MCF 10A (cell line): Measurements from ENCODE around the gene PIP5KL1. TPM values are rescaled to one million over a fixed set of nuclear protein-coding genes. Genes with fewer than 3 reads are reported as not detected.

Experiments used
- BruUV-seq: library from RNA; stranded (reverse); fragments of 400-500 nt; replicated peaks from 2 replicates; lab custom pipeline; 2021; lab: Mats Ljungman, UMichigan
- CTCF ChIA-PET: fragments of 300-600 bp; sonication (Branson Sonifier 250); formaldehyde crosslinking; extraction: SDS; loops from one replicate; lab custom pipeline; 2021; ENCODE audit warnings: antibody characterized with exemption, inconsistent platforms; lab: Yijun Ruan, JAX
- POLR2A ChIA-PET: fragments of 300-600, 350-650 bp; sonication (Branson Sonifier 250); formaldehyde crosslinking; extraction: SDS; loops from one replicate; lab custom pipeline; 2020; ENCODE audit warnings: antibody characterized with exemption, inconsistent platforms; lab: Yijun Ruan, JAX
- DNase-seq: peaks from one replicate; pipeline ENCODE4 v3.0.0-alpha.2; 2018; ENCODE audit not compliant: unreplicated experiment
- H3K27ac Mint-ChIP-seq: one replicate; pipeline ENCODE4 v1.8.0; 2022; ENCODE audit warnings: mild to moderate bottlenecking, low read depth, mixed read lengths; ENCODE audit not compliant: unreplicated experiment
- H3K27me3 Mint-ChIP-seq: one replicate; pipeline ENCODE4 v1.8.0; 2022; ENCODE audit warnings: mixed read lengths; ENCODE audit not compliant: insufficient read depth, unreplicated experiment
- H3K36me3 Mint-ChIP-seq: one replicate; pipeline ENCODE4 v1.8.0; 2022; ENCODE audit warnings: mild to moderate bottlenecking, moderate library complexity, mixed read lengths; ENCODE audit not compliant: insufficient read depth, unreplicated experiment
- H3K4me1 Mint-ChIP-seq: one replicate; pipeline ENCODE4 v1.8.0; 2022; ENCODE audit warnings: mixed read lengths; ENCODE audit not compliant: insufficient read depth, unreplicated experiment
- H3K4me3 Mint-ChIP-seq: one replicate; pipeline ENCODE4 v1.8.0; 2022; ENCODE audit warnings: mild to moderate bottlenecking, moderate library complexity, mixed read lengths; ENCODE audit not compliant: unreplicated experiment
- H3K9me3 Mint-ChIP-seq: one replicate; pipeline ENCODE4 v1.8.0; 2022; ENCODE audit warnings: mixed read lengths; ENCODE audit not compliant: unreplicated experiment
- CTCF ChIP-seq: fragments of 200-600 bp; IDR thresholded peaks from one replicate; pipeline ENCODE4 v1.8.0; 2022; ENCODE audit warnings: antibody characterized with exemption, mild to moderate bottlenecking; ENCODE audit not compliant: unreplicated experiment
- intact Hi-C: fragments of 100-400 bp; cut with micrococcal nuclease; formaldehyde crosslinking; loops from 2 replicates; pipeline ENCODE4 v1.14.1; 2022
- total RNA-seq: library from RNA; stranded (reverse); gene quantifications from 2 replicates; pipeline ENCODE4 v1.2.3, GENCODE V29; 2022

Gene PIP5KL1
- total RNA-seq, 1 experiment from 2014 or later = 4.0 TPM

DNA sequence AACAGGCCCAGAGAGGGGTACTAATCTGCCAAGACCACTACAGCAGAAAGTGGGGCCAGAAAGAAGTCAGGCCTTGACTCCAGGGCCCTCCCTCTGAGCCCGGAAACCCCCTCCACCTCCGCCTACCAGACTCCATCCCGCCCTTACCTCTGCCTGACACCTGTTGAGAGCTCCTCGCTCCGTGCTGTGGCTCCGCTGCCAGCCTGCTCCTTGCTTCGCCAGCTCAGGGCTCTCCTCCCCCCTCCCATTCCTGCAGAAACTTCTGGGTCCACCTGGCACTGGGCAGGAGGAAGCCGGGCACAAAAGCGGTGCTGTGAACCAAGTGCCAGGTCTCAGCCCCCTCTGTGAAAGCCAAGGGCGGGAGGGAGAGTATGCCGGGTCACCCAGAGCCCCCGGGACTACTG lies 24.8 kb downstream of the PIP5KL1 start:
- CTCF ChIA-PET = no interaction called here
- H3K4me3 Mint-ChIP-seq = no peak overlapping the region

DNA sequence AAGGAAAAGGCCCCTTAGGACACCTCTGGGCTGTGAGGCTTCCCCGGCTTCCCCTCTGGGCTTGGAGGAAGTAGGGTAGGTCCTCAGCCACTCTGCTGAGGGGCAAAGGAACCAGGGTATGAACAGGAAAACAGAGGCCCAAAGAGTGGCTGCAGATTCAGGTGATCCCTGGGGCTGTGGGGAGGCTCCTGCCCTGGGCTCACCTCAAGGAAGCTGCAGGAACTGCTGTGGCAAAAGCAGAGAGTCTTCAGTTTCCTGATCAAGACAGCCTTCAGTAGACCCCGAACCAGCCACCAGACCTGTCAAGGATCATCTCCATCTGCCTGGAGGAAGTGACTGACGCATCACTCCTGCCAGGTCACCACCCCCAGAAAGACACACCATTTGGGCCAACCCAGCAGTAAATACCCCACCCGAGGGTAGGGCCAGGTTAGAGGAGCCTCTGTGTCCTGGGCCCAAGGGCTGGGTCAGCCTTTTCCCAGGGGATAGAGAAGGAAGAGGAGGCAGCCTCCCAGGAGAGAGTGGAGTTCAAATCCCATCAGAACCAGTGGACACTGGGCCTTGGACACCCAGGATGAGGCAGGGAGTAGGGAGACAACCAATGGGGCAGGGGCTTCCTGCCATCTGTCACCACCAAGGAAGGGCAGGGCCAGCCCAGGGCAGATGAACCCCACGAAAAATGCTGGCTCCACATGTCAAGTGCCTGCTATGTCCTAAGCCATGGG lies 25.4 kb downstream of the PIP5KL1 start:
- no peaks in the 10 kb centered on the region for H3K9me3 Mint-ChIP-seq
- DNase-seq = no peak
- POLR2A ChIA-PET = interaction anchor here (0.6 kb wide), 1 partner anchor 12 kb away, joined by 4 read pairs; the partner anchor contains the start of gene ST6GALNAC4
- H3K4me3 Mint-ChIP-seq = no peak overlapping the region
- peaks cover 10% of the 10 kb centered on the region for H3K36me3 Mint-ChIP-seq
- intact Hi-C loops = no loop called here
- no peaks in the 10 kb centered on the region for H3K27me3 Mint-ChIP-seq
- no peak overlapping the region for H3K27ac Mint-ChIP-seq
- TF ChIP-seq CTCF = no peak
- peaks cover 6% of the 10 kb centered on the region for H3K4me1 Mint-ChIP-seq
- CTCF ChIA-PET = no interaction called here
- no TSS peak for BruUV-seq

More for the DNA sequence above, 24.8 kb downstream of the PIP5KL1 start:
- intact Hi-C loops = no loop called here
- no peak for TF ChIP-seq CTCF
- POLR2A ChIA-PET = no interaction called here
- H3K36me3 Mint-ChIP-seq = peaks cover 14% of the 10 kb centered on the region
- DNase-seq = no peak
- no peak overlapping the region for H3K27ac Mint-ChIP-seq
- BruUV-seq = no TSS peak
- peaks cover 9% of the 10 kb centered on the region for H3K4me1 Mint-ChIP-seq
- H3K27me3 Mint-ChIP-seq = no peaks in the 10 kb centered on the region
- H3K9me3 Mint-ChIP-seq = no peaks in the 10 kb centered on the region

DNA sequence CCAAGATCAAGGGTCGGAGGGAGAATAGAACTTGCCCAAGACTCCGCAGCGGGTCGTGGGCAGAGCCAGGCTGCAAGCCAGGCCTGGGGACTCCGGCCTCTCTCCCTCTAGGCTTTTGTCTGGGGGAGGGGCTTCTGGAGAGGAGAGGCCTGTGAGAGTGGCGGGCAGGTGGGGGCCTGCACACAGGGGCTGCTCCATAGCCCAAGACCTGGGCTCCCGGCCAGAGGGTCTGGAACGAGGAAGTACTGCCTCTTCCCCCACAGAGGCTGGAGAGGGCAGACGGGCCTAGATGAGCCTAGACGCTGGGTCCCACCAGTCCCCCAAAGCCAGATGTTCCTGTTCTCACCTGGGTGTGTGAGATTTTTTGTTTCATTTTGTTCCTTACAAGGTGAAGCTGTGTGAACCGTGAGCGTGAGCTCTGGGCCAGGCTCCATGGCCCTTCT lies 26.0 kb downstream of the PIP5KL1 start:
- intact Hi-C loops = no loop called here
- Mint-ChIP-seq H3K9me3 (no peaks in the 10 kb centered on the region), H3K36me3 (peaks cover 10% of the 10 kb centered on the region), H3K27me3 (no peaks in the 10 kb centered on the region), H3K27ac (no peak overlapping the region), H3K4me1 (peaks cover 6% of the 10 kb centered on the region), H3K4me3 (no peak overlapping the region)
- DNase-seq = no peak
- no peak for TF ChIP-seq CTCF
- no TSS peak for BruUV-seq
- ChIA-PET CTCF (interaction anchor here (0.6 to 0.7 kb wide), 2 partner anchors 18 to 249 kb away, joined by 3 read pairs; no protein-coding TSS in a partner anchor), POLR2A (interaction anchor here (0.6 kb wide), 1 partner anchor 12 kb away, joined by 4 read pairs; the partner anchor contains the start of gene ST6GALNAC4)

DNA sequence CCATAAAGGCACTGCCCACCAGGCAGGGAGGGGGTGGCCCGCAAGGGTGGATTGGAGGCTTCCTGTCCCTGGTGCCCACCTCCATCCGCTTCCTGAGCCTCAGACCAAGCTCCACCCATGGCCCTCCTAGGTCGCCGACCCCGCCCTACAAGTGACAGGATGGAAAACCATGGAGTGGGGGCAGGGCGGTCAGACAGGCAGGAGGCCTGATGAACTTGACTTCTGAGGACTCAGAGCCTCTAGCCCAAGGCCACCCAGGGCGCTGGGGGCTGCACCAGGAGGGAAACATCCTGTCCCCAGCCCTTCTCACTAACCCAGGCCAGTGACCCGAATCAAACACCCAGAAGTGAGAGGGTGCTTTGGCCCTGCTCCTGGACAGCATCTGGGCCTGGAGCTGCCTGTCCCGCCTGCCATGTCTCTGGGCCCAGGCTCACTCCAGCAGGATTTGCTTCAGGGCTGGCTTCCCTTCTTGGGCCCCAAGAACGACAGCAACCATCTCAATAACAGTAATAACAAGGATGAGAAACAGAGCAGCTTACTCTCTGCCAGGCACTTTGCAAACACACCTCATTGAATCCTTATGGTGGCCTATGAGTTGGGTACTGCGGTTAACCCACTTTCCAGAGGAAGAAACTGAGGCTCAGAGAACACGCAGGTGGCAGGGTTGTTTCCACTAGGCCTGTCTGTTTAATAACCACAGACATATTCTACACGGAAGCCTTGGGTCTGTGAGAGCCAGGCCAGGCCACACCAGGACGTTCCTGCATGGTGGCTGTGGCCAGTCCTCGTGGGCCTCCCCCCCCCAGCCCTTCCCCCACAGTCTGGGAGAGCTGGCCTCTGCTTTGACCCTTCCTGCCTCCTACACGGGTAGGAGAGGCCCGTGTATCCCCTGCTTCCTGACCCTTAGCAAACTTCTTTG lies 26.8 kb downstream of the PIP5KL1 start:
- BruUV-seq = no TSS peak
- DNase-seq = no peak
- ChIA-PET POLR2A (interaction anchor here (0.6 to 0.7 kb wide), 2 partner anchors 9 to 13 kb away, joined by 3 to 4 read pairs; partner anchors contain the start of gene ST6GALNAC4), CTCF (interaction anchor here (0.6 to 0.7 kb wide), 2 partner anchors 18 to 250 kb away, joined by 3 read pairs; no protein-coding TSS in a partner anchor)
- TF ChIP-seq CTCF = no peak
- Mint-ChIP-seq H3K4me3 (no peak overlapping the region), H3K36me3 (peaks cover 10% of the 10 kb centered on the region), H3K9me3 (no peaks in the 10 kb centered on the region), H3K27ac (no peak overlapping the region), H3K4me1 (peaks cover 6% of the 10 kb centered on the region), H3K27me3 (no peaks in the 10 kb centered on the region)
- intact Hi-C loops = no loop called here
